Sciatic nerve (tissue), 2 donors: Measurements from ENCODE around the gene MAPKAPK5. TPM values are rescaled to one million over a fixed set of nuclear protein-coding genes. Genes with fewer than 3 reads are reported as not detected.
A peak's percentile ranks its signal among the peaks of the same experiment; 100 is the strongest.
"Not testable (repeated sequence)": the region's sequence is repeated elsewhere in the genome, so short reads cannot be mapped to it uniquely, and the experiment has no call there.

Experiments used
- ATAC-seq: fragments of 200-7000 bp; cut with Tn5 transposase; one replicate; pipeline ENCODE4 v1.9.1; 2020; ENCODE audit warnings: mild to moderate bottlenecking, moderate library complexity
- DNase-seq: peaks from one replicate; pipeline ENCODE4 v3.0.0-alpha.2; 2020; ENCODE audit warnings: low spot score
- intact Hi-C: fragments of 100-400 bp; cut with DNase I; formaldehyde crosslinking; loops from one replicate; pipeline ENCODE4 v1.14.2; 2022
- total RNA-seq: library from RNA; stranded (reverse); fragmentation: NEBNext Ultra II Directional; extraction: Animal tissue kit (Norgen Biotek cat#: 25700); gene quantifications from one replicate; pipeline ENCODE4 v1.2.1, GENCODE V29; 2021
- donor health status: DM: no; HTN: no; CAD: no.
- donor health status: DM: no; HTN: no; CAD: no.

The MAPKAPK5 gene
- total RNA-seq: 50.5 TPM

GRCh38 chr12:111841750-111842555 lies at the start of gene MAPKAPK5:
TSS of gene MAPKAPK5 (plus strand) at chr12:111842228. CDS start at chr12:111842734, 506 bp downstream.
- peak; percentile 99 for ATAC-seq
- intact Hi-C loops: no loop called here
- DNase-seq: peak; percentile 97

- intact Hi-C loops: no loop called here
- ATAC-seq: no peak
- no peak for DNase-seq
Measured at GRCh38 chr12:111792856-111793235, 49.2 kb upstream of the MAPKAPK5 start.

- DNase-seq (no peak), ATAC-seq (no peak)
- intact Hi-C loops: no loop called here
Measured at GRCh38 chr12:111798182-111798581, 43.8 kb upstream of the MAPKAPK5 start.

GRCh38 chr12:111799758-111800157 lies 42.3 kb upstream of the MAPKAPK5 start:
- no peak for DNase-seq
- intact Hi-C loops: no loop called here
- ATAC-seq: no peak

GRCh38 chr12:111803038-111803626 lies 38.9 kb upstream of the MAPKAPK5 start:
- ATAC-seq (no peak), DNase-seq (no peak)
- intact Hi-C loops: no loop called here

- ATAC-seq (no peak), DNase-seq (no peak)
- intact Hi-C loops: no loop called here
Measured at GRCh38 chr12:111803851-111804250, 38.2 kb upstream of the MAPKAPK5 start.

GRCh38 chr12:111806304-111806703 lies 35.7 kb upstream of the MAPKAPK5 start:
- DNase-seq: peak; percentile 17
- intact Hi-C loops: no loop called here
- no peak for ATAC-seq

GRCh38 chr12:111807232-111807631 lies 34.8 kb upstream of the MAPKAPK5 start:
- intact Hi-C loops: no loop called here
- DNase-seq (peak; percentile 12), ATAC-seq (no peak)

- peak; percentile 83 for DNase-seq
- intact Hi-C loops: loop anchor here (2.0 kb wide), 1 partner anchor 58 kb away; no protein-coding TSS in a partner anchor
- peak; percentile 94 for ATAC-seq
Measured at GRCh38 chr12:111812881-111813741, 28.9 kb upstream of the MAPKAPK5 start.

- ATAC-seq: no peak
- DNase-seq: no peak
Measured at GRCh38 chr12:111816065-111816615, 25.9 kb upstream of the MAPKAPK5 start.

GRCh38 chr12:111816898-111817297 lies 25.1 kb upstream of the MAPKAPK5 start:
- DNase-seq, intact Hi-C loops, ATAC-seq: not testable (repeated sequence)

More at GRCh38 chr12:111816065-111816615, 25.9 kb upstream of the MAPKAPK5 start:
- intact Hi-C loops: no loop called here

GRCh38 chr12:111818340-111818739 lies 23.7 kb upstream of the MAPKAPK5 start:
- DNase-seq (no peak), ATAC-seq (no peak)
- intact Hi-C loops: no loop called here

- no peak for ATAC-seq
- DNase-seq: no peak
- intact Hi-C loops: no loop called here
Measured at GRCh38 chr12:111819191-111820158, 22.6 kb upstream of the MAPKAPK5 start.

GRCh38 chr12:111820828-111821227 lies 21.2 kb upstream of the MAPKAPK5 start:
- DNase-seq, ATAC-seq, intact Hi-C loops: not testable (repeated sequence)

- intact Hi-C loops: no loop called here
- no peak for ATAC-seq
- no peak for DNase-seq
Measured at GRCh38 chr12:111822886-111823285, 19.1 kb upstream of the MAPKAPK5 start.

GRCh38 chr12:111823891-111824290 lies 18.1 kb upstream of the MAPKAPK5 start:
- no peak for ATAC-seq
- no peak for DNase-seq
- intact Hi-C loops: no loop called here

- intact Hi-C loops, ATAC-seq, DNase-seq: not testable (repeated sequence)
Measured at GRCh38 chr12:111824312-111824711, 17.7 kb upstream of the MAPKAPK5 start.

GRCh38 chr12:111825509-111825908 lies 16.5 kb upstream of the MAPKAPK5 start:
- ATAC-seq: no peak
- intact Hi-C loops: no loop called here
- no peak for DNase-seq
